SJCRH30 (cell line): ENCODE data around the gene TRA2A. TPM values are rescaled to one million over a fixed set of nuclear protein-coding genes. Genes with fewer than 3 reads are reported as not detected.

Source experiments
- DNase-seq, 2 experiments: peaks; one replicate each; pipeline ENCODE4 v3.0.0-alpha.2; 2015 to 2020
- H3K27ac ChIP-seq: fragments of 250-450 bp; sonication (Bioruptor Pico); 2 replicates; pipeline ENCODE4 v1.5.1; 2020; ENCODE audit warnings: mild to moderate bottlenecking, moderate library complexity
- H3K27me3 ChIP-seq: fragments of 250-450 bp; sonication (Bioruptor Pico); 2 replicates; pipeline ENCODE4 v1.5.1; 2020; ENCODE audit warnings: mild to moderate bottlenecking, moderate library complexity
- H3K36me3 ChIP-seq: fragments of 250-450 bp; sonication (Bioruptor Pico); 2 replicates; pipeline ENCODE4 v1.5.1; 2020; ENCODE audit warnings: mild to moderate bottlenecking, moderate library complexity
- H3K4me1 ChIP-seq: fragments of 250-450 bp; sonication (Bioruptor Pico); 2 replicates; pipeline ENCODE4 v1.5.1; 2020; ENCODE audit warnings: mild to moderate bottlenecking, moderate library complexity
- H3K4me3 ChIP-seq: fragments of 250-450 bp; sonication (Bioruptor Pico); 2 replicates; pipeline ENCODE4 v1.5.1; 2020; ENCODE audit warnings: mild to moderate bottlenecking, moderate library complexity
- H3K9me3 ChIP-seq: fragments of 250-450 bp; sonication (Bioruptor Pico); replicated peaks from 2 replicates; pipeline ENCODE4 v1.5.1; 2020; ENCODE audit warnings: mild to moderate bottlenecking, moderate library complexity
- total RNA-seq: library from RNA; depleted of rRNA; stranded (reverse); fragments of >200 nt; shearing (Covaris generic); gene quantifications from 2 replicates; pipeline ENCODE4 v1.2.3, GENCODE V29; 2014; rRNA removed

The TRA2A gene
- total RNA-seq, 1 experiment from 2014 or later = 50.0 TPM

GRCh38 chr7:23469961-23470250 is 61.9 kb downstream of the TRA2A start:
- Histone ChIP-seq H3K4me1 (peaks cover 11% of the 10 kb centered on the region; the same call in 1 of the 2 replicates), H3K27me3 (no peaks in the 10 kb centered on the region), H3K9me3 (no peaks in the 10 kb centered on the region), H3K27ac (peak overlapping the region; percentile 78), H3K36me3 (peaks cover 7% of the 10 kb centered on the region), H3K4me3 (peak overlapping the region; percentile 87)
- peak in 1 of 2 experiments; percentile 62 for DNase-seq

GRCh38 chr7:23469150-23469960 is 62.4 kb downstream of the TRA2A start:
- Histone ChIP-seq H3K36me3 (peaks cover 11% of the 10 kb centered on the region), H3K27me3 (no peaks in the 10 kb centered on the region), H3K9me3 (no peaks in the 10 kb centered on the region), H3K4me3 (peak overlapping the region; percentile 87), H3K4me1 (peaks cover 14% of the 10 kb centered on the region; the same call in 1 of the 2 replicates), H3K27ac (peak overlapping the region; percentile 78)
- DNase-seq = peak; percentile 67 to 74

GRCh38 chr7:23468526-23469149 is 63.1 kb downstream of the TRA2A start:
- Histone ChIP-seq H3K36me3 (peaks cover 14% of the 10 kb centered on the region), H3K4me3 (peak overlapping the region; percentile 87), H3K27ac (peak overlapping the region; percentile 78), H3K9me3 (no peaks in the 10 kb centered on the region), H3K4me1 (peaks cover 14% of the 10 kb centered on the region; the same call in 1 of the 2 replicates), H3K27me3 (no peaks in the 10 kb centered on the region)
- peak; percentile 42 to 54 for DNase-seq

- Histone ChIP-seq H3K4me1 (peaks cover 14% of the 10 kb centered on the region; the same call in 1 of the 2 replicates), H3K27ac (peak overlapping the region; percentile 78), H3K4me3 (peak overlapping the region; percentile 87), H3K9me3 (no peaks in the 10 kb centered on the region), H3K36me3 (peaks cover 15% of the 10 kb centered on the region), H3K27me3 (no peaks in the 10 kb centered on the region)
- peak; percentile 41 to 68 for DNase-seq
Observed at GRCh38 chr7:23467806-23468525, 63.8 kb downstream of the TRA2A start.

- Histone ChIP-seq H3K27me3 (no peaks in the 10 kb centered on the region), H3K4me1 (peaks cover 12% of the 10 kb centered on the region; the same call in 1 of the 2 replicates)
- DNase-seq = peak; percentile 22 to 37
Observed at GRCh38 chr7:23467291-23467805, 64.4 kb downstream of the TRA2A start.

DNA sequence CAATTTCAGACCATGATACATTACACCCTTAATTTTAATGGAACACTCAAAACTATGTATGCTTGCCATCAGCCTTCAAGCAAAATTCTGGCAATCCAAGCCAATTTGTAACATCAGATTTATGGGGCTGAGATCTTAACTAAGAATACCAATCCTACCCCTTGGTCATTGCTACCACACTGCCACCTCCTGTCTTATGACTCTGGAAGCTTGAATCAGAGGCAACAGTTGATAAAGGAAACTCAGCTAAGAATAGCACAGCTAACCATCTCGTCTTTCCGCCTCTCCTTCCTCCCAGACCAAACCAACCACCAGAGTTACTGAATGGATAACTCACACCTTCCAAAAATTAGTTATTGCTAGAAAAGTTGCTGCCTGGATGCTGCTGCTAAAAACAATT is 68.9 kb downstream of the TRA2A start:
- H3K4me1 ChIP-seq = peaks cover 12% of the 10 kb centered on the region; the same call in 1 of the 2 replicates
- DNase-seq = no peak
- no peak overlapping the region for H3K4me3 ChIP-seq
- H3K27ac ChIP-seq = no peak overlapping the region
- H3K9me3 ChIP-seq = no peaks in the 10 kb centered on the region
- H3K27me3 ChIP-seq = no peaks in the 10 kb centered on the region
- peaks cover 44% of the 10 kb centered on the region for H3K36me3 ChIP-seq

More at GRCh38 chr7:23467291-23467805, 64.4 kb downstream of the TRA2A start:
- peak overlapping the region; percentile 87 for H3K4me3 ChIP-seq
- H3K27ac ChIP-seq = peak overlapping the region; percentile 78; the same call in 1 of the 2 replicates
- peaks cover 20% of the 10 kb centered on the region for H3K36me3 ChIP-seq
- no peaks in the 10 kb centered on the region for H3K9me3 ChIP-seq

DNA sequence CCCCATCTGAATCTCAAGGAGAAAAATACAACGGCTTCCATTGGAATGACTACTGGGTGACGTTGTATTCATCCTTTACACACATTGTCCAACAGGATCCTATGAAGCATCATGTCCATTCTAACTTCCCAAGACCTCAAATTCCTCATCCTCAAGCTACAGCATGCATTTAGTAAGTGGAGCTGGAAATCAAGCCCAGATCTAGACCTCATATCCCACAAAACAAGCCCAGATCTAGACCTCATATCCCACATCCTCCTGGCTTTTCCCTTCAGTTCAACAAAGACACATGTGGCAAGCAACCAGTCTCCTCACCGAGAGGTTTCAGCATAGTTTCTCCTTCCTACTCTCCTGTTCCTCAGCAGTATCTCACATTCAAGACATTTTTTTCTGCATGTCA is 73.7 kb downstream of the TRA2A start:
- Histone ChIP-seq H3K4me1 (peaks cover 4% of the 10 kb centered on the region; the same call in 1 of the 2 replicates), H3K4me3 (no peak overlapping the region), H3K27me3 (no peaks in the 10 kb centered on the region), H3K36me3 (peaks cover 65% of the 10 kb centered on the region), H3K27ac (no peak overlapping the region), H3K9me3 (no peaks in the 10 kb centered on the region)
- DNase-seq = no peak

DNA sequence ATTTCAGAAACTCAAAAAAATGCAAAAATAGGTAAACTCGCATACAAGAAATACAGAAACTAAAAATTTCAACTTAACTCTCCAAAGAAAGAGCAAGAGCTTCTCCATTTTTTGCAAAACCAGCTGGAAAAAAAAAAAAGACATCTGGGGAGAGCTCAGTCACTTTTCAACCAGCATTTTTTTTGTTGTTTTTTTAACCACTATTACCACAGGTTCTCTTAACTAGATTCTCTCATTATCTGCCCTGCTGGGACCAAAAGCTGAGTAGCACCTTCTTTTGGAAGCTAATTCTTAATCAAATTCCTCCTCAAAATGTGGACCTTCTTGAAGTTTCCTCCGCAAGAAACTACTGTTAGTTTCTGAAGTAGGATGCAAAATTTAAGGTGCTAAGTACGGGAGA is 75.7 kb downstream of the TRA2A start:
- H3K27ac ChIP-seq = no peak overlapping the region

DNA sequence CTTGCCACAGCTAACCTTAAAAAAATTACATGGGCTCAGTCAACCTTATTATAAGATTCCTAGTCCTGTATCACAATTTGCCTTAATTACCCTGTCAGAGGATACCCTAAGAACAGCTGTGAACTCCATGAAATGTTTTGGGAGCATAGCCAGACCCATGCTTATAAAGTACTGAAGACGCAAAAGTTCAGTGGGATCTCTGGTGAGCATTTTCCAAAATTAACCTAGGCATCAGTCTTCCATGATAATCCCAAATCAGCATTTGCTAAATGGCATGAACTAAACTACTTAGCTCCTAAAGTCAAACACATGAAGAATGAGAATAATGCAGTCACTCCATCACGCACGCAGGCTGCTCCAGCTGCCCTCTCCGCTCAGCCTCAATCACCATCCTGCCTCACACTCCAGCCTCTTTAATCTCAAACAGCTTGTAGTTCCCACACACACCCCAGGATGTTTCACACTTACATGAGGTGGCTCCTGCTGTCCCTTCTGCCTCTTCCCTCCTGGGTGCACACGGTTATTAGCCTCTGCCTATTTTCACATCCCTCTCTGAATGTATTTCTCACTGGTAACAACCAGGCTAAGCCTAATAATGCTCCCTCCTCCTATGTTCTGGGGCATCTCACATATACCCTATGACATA is 76.8 kb downstream of the TRA2A start:
- Histone ChIP-seq H3K27ac (no peak overlapping the region), H3K4me3 (no peak overlapping the region), H3K27me3 (no peaks in the 10 kb centered on the region), H3K4me1 (peaks cover 4% of the 10 kb centered on the region; the same call in 1 of the 2 replicates), H3K9me3 (no peaks in the 10 kb centered on the region), H3K36me3 (peaks cover 52% of the 10 kb centered on the region)
- peak in 1 of 2 experiments; percentile 25 for DNase-seq

More for the DNA sequence above, 75.7 kb downstream of the TRA2A start:
- no peak overlapping the region for H3K4me3 ChIP-seq
- no peaks in the 10 kb centered on the region for H3K9me3 ChIP-seq
- H3K4me1 ChIP-seq = peaks cover 4% of the 10 kb centered on the region; the same call in 1 of the 2 replicates
- H3K36me3 ChIP-seq = peaks cover 57% of the 10 kb centered on the region
- no peaks in the 10 kb centered on the region for H3K27me3 ChIP-seq
- no peak for DNase-seq

Other genes with a start within 250 kb of the TRA2A start
- 86.7 and 89.2 TPM in 2 replicates for gene MALSU1, start 232.6 kb downstream of the TRA2A start, total RNA-seq
- gene IGF2BP3, start 61.5 kb downstream of the TRA2A start, total RNA-seq = 105 and 120 TPM in 2 replicates
- 14.7 and 15.0 TPM in 2 replicates for gene CCDC126, start 65.4 kb upstream of the TRA2A start, total RNA-seq
- 1.5 and 1.8 TPM in 2 replicates for gene FAM221A, start 148.2 kb upstream of the TRA2A start, total RNA-seq
- gene STK31, start 178.2 kb upstream of the TRA2A start, total RNA-seq = 0.08 TPM in 1 of 2 replicates, not detected in the other